NCI-H1048 (cell line): Measurements from ENCODE around the gene ABCA7.

Experiments
- DNase-seq: peaks from one replicate; lab custom pipeline; 2025; lab: John Stamatoyannopoulos, UW

ABCA7 gene

DNA sequence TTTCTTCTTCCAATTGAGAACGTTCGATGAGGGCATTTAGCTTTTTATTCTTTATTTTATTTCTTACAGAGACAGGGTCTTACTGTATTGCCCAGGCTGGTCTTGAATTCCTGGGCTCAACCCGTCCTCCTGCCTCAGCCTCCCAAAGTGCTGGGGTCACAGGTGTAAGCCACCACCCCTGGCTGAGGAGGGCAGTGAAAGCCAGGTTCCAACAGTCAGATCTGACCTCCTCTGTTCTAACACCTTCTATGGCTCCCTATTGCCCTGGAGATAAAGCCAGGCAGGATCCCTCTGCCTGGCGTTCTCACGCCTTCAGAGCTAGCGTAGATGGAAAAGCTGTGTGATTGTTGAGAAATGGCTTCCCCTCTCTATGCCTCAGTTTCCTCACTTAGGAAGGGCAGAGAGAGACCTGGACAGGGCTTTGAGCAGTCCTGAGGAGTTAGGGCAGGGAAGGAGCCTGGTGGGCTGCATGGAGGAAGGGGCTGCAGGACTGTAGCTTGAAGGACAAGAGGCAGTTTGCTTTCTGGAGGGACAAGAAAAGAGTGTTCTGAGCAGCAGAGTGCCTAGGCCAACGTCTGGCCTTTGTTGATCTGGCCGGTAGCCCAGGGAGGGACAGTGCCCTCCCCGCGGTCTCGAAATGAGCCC is 32.6 kb downstream of the ABCA7 start:
- no peak for DNase-seq

DNA sequence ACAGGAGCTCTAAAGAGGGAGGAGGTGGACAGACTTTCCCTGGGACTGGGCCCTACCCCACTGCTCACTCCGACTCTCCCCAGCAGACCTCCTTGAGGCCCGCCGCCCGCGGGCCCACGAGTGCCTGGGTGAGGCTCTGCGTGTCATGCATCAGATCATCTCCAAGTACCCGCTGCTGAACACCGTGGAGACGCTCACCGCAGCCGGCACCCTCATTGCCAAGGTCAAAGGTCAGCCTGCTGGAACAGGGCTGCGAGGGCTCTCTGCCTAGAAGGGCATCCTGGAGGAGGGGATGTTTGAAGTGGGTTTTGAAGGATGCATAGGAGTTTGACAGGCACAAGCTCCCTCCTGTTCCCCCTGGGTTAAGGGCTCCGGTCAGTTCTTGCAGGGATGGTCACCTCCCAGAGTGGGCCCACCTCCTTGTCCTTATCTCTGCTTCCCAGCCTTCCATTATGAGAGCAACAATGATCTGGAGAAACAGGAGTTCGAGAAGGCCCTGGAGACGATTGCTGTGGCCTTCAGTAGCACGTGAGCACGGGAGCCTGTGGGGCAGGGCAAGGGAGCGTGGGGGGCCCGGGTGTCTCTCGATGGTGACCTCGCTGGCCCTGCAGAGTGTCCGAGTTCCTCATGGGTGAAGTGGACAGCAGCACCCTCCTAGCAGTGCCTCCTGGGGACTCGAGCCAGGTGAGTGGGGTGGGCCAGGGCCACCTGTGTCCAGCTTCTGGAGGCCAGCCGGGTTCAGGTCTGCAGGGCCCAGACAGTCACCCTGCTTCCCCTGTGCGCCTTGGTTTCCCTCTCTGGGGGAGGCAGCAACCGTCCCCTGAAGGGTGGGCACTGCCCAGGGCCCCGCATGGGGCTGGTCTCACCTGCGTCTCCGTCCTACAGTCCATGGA is 33.4 kb downstream of the ABCA7 start:
- no peak for DNase-seq

DNA sequence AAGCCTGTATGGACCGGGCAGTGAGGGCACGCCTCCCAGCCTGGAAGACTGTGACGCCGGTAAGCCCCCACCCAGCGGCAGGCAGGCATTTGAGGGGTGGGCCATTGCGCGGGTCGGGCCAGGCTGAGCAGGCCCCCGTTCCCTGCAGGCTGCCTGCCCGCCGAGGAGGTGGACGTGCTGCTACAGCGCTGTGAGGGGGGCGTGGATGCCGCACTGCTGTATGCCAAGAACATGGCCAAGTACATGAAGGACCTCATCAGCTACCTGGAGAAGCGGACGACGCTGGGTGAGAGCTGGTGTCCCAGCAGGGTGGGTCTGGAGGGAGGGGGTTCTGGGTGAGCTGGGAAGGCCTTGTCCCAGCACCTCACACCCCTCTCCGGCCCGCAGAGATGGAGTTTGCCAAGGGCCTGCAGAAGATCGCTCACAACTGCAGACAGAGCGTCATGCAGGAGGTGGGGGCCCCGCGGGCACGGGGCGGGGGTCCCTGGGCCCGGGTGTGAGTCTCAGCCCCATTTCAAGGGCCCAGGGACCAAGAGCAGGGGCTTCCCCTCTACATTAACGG is 34.1 kb downstream of the ABCA7 start:
- no peak for DNase-seq

DNA sequence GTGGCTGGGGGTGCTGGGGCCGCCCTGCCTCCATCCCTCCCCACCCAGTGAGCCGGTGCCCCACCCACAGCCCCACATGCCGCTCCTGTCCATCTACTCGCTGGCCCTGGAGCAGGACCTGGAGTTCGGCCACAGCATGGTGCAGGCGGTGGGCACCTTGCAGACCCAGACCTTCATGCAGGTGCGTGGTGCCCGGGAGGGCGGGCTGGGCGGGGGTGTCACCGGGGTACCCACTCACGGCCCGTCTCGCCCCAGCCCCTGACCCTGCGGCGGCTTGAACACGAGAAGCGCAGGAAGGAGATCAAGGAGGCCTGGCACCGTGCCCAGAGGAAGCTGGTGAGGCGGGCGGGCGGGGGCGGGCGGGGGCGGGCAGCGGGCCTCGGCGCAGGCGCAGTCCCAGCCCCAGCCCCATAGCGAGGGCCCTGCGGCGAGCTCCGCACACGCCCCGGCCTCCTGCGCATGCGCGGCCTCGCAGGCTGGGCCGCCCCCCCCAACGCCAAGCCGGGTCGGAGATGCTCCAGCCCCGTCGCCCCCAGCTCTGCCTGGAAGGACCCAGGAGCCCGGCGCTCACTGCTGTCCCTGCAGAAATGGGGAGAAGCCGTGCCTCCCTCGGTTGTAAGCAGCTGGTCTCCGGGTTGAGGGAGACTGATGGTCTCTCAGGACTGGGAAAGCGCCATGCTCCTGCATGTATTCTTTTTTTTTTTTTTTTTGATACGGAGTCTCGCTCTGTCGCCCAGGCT is 34.8 kb downstream of the ABCA7 start:
- peak; percentile 86 for DNase-seq

DNA sequence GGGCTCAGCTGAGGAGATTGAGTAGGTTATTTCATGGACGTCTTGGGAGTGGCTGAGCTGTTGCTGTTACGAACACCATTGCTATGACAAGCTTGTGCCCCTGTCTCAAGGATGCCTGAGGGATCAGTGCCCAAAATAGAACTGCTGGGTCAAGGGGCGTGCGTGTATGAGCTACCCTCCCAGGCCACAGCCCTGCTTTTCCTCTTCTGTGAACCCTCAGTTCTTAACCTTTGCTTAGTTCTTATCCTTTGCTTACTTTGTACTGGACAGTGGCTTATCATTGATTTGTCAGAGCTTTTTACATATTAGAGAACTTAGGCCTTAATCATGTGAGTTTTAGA is 36.1 kb downstream of the ABCA7 start:
- no peak for DNase-seq

DNA sequence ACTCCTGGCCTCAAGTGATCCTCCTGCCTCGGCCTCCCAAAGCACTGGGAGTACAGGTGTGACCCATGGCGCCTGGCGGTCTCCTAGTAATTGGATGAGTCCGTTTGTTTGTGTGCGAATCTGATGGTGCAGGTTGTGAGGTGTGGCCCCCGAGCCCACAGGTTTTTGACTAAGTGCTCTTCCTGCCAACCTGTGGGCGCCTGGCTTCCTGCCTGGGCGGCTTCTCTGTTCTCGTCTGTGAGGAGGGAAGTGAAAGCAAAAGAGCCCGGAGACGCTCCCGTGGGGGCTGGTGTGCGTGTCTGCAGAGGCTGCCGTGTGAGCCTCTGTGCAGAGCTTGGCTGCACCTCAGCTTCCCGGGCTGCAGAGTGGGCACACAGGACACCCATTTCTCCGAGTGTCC is 37.0 kb downstream of the ABCA7 start:
- DNase-seq = no peak

DNA sequence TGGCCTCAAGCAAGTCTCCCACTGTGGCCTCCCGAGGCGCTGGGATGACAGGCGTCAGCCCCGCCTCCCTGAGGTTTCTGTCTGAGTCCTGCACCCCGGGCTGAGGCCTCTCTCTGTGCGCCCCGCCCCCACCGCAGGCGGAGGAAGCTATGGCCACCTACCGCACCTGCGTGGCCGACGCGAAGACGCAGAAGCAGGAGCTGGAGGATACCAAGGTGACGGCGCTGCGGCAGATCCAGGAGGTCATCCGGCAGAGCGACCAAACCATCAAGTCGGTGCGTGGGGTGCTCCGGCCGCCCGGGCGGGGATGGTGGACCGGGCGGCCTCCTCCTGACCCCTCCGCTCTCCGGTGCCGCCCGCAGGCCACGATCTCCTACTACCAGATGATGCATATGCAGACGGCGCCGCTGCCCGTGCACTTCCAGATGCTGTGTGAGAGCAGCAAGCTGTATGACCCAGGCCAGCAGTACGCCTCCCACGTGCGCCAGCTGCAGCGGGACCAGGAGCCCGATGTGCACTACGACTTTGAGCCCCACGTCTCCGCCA is 39.7 kb downstream of the ABCA7 start:
- DNase-seq = no peak

DNA sequence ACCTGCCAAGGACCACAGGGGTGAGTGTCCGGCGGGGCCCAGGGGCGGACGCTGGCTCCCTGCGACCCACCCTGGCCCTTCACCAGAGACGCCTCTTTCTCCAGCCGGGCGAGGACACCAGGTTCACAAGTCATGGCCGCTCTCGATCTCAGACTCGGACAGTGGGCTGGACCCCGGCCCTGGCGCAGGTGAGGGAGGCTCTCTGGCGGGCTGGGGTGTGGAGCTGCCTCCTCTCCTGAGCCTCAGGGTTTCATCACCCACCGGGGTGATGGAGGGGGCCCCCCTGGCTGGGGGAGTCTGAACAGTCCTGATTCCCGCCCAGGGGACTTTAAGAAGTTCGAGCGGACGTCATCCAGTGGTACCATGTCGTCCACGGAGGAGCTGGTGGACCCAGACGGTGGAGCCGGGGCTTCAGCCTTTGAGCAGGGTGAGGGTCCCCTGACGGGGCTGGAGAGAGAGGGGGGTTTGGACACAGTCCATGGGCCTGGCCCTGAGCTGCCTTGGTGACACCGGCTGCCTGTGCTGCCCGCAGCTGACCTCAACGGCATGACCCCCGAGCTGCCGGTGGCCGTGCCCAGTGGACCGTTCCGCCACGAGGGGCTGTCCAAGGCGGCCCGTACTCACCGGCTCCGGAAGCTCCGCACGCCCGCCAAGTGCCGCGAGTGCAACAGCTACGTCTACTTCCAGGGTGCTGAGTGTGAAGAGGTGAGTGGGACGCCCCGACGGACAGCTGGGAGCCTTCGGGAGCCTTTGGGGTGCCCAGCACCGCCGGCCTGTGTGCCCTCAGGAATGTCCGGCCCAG is 40.7 kb downstream of the ABCA7 start:
- DNase-seq = no peak

DNA sequence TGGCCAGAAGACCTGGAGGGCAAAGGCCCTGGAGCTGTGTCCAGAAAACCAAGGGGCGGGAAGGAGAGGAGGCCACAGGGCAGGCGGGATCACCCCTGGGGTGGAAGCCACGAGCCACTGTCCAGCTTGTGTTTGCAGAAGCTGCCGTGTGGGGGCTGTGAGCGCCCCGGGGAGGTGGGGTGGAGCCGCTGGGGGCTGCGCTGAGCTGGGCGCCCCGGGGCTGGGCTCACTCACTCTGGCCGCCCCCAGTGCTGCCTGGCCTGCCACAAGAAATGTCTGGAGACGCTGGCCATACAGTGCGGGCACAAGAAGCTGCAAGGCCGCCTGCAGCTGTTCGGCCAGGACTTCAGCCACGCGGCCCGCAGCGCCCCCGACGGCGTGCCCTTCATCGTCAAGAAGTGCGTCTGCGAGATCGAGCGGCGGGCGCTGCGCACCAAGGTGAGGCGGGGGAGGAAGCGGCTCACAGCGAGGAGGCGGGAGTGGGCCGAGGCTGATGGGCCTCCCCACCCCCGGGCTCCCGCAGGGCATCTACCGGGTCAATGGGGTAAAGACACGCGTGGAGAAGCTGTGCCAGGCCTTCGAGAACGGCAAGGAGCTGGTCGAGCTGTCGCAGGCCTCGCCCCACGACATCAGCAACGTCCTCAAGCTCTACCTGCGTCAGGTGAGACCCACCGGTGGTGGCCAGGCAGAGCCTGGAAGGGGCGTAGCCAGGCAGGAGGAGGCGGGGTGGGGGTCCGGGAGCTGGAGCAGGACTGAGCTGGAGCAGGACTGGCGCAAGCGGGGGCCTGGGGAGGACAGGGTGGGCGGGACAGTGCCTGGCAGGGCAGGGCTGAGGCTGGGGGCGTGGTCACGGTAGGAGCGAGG is 41.6 kb downstream of the ABCA7 start:
- no peak for DNase-seq

DNA sequence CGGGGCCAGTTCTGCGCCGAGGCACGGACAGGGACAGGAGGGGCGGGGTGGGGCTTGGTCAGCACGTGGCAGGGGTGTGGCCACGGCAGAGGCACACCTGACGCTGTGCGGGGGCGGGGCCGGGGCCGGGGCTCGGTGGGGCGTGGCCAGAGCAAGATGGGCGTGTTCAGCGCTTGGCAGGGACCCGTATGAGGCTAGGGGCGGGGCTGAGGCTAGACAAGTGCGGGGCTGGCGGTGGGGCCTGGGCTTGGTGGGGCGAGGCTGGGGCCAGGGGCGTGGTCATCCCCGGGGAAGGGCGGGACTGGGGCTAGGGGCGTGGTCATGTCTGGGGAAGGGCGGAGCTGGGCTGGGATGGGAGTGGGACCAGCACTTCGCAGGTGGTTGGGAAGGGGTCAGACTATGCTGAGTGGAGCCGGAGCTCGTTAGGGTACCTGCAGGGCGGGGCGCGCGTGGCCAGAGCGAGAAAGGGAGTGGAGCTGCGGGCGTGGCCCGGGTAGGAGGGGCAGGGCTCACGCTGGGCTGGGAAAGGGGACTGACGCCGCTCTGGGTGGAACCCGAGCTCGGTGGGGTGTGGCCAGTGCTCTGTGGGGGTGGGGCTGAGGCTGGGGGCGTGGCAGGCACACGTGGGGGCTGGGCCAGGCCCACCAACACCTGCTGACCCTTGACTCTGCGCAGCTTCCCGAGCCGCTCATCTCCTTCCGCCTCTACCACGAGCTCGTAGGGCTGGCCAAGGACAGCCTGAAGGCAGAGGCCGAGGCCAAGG is 42.4 kb downstream of the ABCA7 start:
- peak; percentile 89 for DNase-seq

DNA sequence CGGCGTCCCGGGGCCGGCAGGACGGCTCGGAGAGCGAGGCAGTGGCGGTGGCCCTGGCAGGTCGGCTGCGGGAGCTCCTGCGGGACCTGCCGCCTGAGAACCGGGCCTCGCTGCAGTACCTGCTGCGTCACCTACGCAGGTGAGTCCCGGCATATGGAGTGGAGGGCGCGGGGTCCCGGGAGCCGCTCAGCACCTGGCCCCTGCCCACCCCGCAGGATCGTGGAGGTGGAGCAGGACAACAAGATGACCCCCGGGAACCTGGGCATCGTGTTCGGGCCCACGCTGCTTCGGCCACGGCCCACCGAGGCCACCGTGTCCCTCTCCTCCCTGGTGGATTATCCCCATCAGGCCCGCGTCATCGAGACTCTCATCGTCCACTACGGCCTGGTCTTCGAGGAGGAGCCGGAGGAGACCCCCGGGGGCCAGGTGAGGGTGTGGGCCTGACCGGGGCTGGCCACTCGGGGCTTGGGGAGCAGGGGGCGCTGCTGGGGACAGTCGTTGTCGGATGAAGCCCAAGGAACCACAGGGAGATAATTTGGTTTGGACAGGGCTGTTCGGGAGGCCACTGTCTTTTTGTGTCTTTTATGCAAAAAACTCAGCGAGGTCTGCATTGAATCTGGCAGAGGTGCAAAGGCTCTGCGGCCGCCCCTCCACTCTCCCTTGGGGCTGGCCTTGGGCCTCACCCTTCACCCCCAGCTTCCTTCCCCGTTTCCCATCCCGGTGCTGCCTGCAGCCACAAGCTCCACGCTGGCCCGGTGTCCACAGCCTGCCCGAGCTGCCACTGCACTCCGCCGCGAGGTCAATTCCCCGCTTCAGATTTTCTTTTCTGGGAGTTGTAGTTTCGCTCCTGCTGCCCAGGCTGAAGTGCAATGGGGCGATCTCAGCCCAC is 43.3 kb downstream of the ABCA7 start:
- no peak for DNase-seq

DNA sequence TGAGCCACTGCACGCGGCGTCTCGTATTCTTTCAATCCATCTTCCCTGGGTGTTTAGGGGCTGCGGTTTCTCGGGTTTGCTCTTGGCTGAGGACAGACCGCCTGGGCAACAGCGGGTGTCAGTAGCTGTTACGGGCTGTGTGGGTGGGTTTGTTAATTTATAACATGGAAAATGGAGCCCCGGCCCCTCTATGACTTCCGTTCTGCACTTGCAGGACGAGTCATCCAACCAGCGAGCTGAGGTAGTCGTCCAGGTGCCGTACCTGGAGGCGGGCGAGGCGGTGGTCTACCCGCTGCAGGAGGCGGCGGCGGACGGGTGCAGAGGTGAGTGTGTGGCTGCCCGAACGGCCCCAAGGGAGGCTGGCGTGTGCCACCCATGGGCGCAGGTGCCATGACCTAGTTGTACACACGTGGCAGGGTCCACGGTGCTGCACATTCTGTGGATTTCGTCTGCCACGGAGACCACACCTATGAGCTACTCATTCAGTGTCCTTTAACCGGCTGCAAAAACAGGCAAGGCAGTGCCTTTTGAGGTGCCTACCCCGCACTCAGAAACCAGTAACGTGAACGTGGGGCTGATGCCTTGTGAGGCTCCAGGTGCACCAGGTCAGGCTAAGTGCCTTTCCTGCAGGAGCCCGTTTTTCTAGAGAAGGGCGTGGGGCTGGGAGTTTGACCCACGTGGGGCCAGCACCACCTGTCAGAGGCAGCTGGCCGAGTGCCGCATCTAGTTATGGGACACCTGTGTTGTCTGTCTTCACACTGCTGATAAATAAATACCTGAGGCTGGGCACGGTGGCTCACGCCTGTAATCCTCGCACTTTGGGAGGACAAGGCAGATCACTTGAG is 44.3 kb downstream of the ABCA7 start:
- no peak for DNase-seq

DNA sequence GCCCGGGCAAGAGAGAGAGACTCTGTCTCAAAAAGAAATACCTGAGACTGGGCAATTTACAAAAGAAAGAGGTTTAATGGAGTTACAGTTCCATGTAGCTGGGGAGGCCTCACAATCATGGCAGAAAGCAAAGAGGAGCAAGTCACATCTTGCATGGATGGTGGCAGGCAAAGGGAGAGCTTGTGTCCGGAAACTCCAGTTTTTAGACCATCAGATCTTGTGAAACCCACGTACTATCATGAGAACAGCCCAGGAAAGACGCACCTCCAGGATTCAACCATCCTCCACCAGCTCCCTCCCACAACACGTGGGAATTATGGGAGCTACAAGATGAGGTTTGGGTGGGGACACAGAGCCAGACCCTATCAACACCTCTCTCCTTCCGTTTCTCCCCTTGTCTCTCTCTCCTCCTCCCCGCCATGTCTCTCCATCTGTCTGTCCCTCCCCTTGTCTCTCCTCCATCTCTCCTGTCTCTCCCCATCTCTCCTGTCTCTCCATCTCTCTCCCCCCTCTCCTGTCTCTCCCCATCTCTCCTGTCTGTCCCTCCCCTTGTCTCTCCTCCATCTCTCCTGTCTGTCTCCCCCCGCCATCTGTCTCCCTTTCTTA is 45.2 kb downstream of the ABCA7 start:
- no peak for DNase-seq

DNA sequence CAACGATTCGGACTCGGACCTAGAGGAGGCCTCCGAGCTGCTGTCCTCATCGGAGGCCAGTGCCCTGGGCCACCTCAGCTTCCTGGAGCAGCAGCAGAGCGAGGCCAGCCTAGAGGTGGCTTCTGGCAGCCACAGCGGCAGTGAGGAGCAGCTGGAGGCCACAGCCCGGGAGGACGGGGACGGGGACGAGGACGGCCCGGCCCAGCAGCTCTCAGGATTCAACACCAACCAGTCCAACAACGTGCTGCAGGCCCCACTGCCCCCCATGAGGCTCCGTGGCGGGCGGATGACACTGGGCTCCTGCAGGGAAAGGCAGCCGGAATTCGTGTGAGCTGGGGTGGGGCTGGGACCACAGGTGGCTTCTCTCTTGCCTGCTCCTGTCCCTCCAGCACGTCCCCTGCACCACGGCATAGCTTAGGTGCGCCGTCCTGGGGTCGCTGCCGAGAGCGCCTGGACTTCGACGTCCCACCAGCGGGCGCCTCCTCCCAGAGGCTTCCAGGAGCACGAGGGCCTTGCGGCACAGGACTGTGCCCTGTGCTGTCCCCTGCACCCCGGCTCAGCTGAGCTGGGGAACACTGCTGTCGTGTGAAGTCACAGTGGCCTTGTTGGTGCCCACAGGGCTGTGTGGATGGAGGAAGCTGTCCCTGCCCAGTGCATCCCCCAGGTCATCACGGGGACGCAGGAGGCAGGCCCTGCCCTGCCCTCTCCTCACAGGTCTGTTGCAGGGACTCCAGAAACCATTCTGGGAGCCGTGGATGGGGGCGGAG is 46.0 kb downstream of the ABCA7 start:
- no peak for DNase-seq

DNA sequence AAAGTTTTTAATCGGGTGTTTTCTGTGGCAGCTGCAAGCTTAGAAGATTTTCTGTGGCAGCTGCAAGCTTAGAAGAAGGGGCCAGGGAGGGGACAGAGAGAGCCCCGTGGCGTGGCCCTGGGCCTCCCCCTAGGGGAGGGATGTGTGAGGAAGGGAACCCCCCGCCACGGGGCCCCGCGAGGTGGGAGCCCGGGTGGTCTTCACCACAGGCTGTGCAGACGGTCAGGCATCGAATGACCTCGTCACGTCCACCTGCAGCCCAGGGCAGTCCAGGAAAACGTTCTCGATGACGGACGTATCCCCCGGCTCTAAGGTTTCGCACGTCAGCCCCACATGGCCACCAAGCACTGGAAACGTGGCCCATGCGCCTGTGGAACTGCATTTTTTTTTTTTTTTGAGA is 46.7 kb downstream of the ABCA7 start:
- DNase-seq = no peak

DNA sequence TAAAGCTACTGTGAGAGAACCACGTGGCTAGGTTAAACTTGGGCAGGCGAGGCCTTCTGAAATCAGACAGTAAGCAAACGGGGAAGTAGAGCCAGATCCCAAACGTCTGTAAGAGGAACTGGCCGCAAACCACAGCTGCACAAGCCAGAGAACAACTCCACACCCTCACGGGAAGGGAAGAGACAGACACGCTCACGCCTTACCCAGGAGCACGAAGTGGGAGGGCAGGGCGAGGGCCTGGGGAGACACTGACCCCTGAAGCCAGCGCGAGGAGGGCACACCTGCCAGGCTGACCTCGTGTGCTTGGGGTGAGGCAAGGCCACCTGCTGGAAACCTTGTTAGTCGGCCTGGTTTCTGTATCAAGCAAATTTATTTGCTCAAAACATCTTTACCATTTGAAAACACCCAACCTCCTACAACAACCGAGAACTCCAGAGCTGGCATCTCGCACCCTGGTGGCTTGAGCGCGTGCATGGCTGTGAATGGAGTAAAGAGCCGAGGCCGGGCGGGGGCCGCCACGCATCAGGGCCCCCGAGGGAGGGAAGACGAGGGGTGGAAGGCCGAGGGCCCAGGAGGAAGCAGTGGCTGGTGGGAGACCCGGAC is 48.0 kb downstream of the ABCA7 start:
- DNase-seq = no peak
